Measurements from ENCODE around the gene UNCX. TPM values are rescaled to one million over a fixed set of nuclear protein-coding genes. Genes with fewer than 3 reads are reported as not detected.

Gene UNCX
- total and polyA plus RNA-seq, 2 of the 8 experiments (the other 6 are each of a cell fraction or from before 2014, with no cell fraction given) = not detected

GRCh38 chr7:1204460-1205140 is 28.1 kb upstream of the UNCX start:
- H2BK5ac ChIP-seq (ENCODE audit: low read depth, low read length) = no peak overlapping the region
- H3K79me1 ChIP-seq (ENCODE audit: low read depth, low read length) = no peaks in the 10 kb centered on the region
- H3K79me2 ChIP-seq (ENCODE audit: control insufficient read depth in 1 of 2, insufficient read depth in 2 of 2, low read length in 2 of 2) = no peaks in the 10 kb centered on the region
- FAIRE-seq = no peak
- ChIA-PET POLR2A (ENCODE audit: partially characterized antibody) (interaction anchor here (0.6 kb wide), 1 partner anchor 30 kb away, joined by 4 read pairs; no protein-coding TSS in a partner anchor), CTCF (ENCODE audit: partially characterized antibody) (interaction anchor here (0.6 to 1.0 kb wide), 5 partner anchors 16 to 123 kb away, joined by 3 to 5 read pairs (median 4); no protein-coding TSS in a partner anchor)
- no peak overlapping the region for H2AK5ac ChIP-seq (ENCODE audit: low read depth, low read length)
- no peak overlapping the region for H3K4me3 ChIP-seq (ENCODE audit: extremely low read depth in 1 of 4, insufficient read depth in 2 of 4, low read depth in 3 of 4, low read length in 4 of 4)
- no peak overlapping the region for H3K27ac ChIP-seq (ENCODE audit: low read depth, low read length)
- no peak overlapping the region for H3K4me2 ChIP-seq (ENCODE audit: insufficient read depth in 1 of 2, low read depth in 2 of 2, low read length in 2 of 2)
- DNase-seq (ENCODE audit: low read depth in 1 of 2, low spot score in 2 of 2) = no peak
- H3K9ac ChIP-seq (replicated peaks in 1 of 4; ENCODE audit: extremely low read depth in 1 of 4, low read depth in 3 of 4, low read length in 3 of 4) = no peak overlapping the region
- no peak overlapping the region for H2AFZ ChIP-seq (ENCODE audit: low read length)
- no peak overlapping the region for H3K56ac ChIP-seq (replicated peaks; ENCODE audit: insufficient read length, low read depth, low read length)
- H4K5ac ChIP-seq (ENCODE audit: insufficient read length, low read depth, low read length) = no peak overlapping the region
- no peaks in the 10 kb centered on the region for H3K36me3 ChIP-seq (ENCODE audit: control insufficient read depth in 2 of 4, insufficient read depth in 4 of 4, low read length in 3 of 4)
- no peak overlapping the region for H4K8ac ChIP-seq (ENCODE audit: extremely low read depth, insufficient read depth, low read length)
- H3K9me3 ChIP-seq (ENCODE audit: insufficient read depth in 2 of 2, low read depth in 1 of 2, low read length in 1 of 2) = no peaks in the 10 kb centered on the region
- H3K4me1 ChIP-seq (replicated peaks in 1 of 4; ENCODE audit: control insufficient read depth in 3 of 4, insufficient read depth in 4 of 4, low read length in 3 of 4) = no peaks in the 10 kb centered on the region
- no peak overlapping the region for H2BK15ac ChIP-seq (ENCODE audit: low read length)
- H4K91ac ChIP-seq (replicated peaks; ENCODE audit: insufficient read length, low read length) = no peak overlapping the region
- WGBS, 2 experiments (ENCODE audit: extremely low coverage in 1 of 2, insufficient coverage in 1 of 2, insufficient read length in 1 of 2, insufficient replicate concordance in 2 of 2, low coverage in 1 of 2, low lambda C conversion rate in 2 of 2, missing lambda C conversion rate in 1 of 2) = 76% methylated on average over 19 of the region's 19 CpGs; no CpG with 5 or more reads in 1 of the 2 experiments
- H3K27me3 ChIP-seq (replicated peaks in 1 of 4; ENCODE audit: control insufficient read depth in 3 of 4, extremely low read depth in 1 of 4, insufficient read depth in 3 of 4, low read length in 3 of 4) = no peaks in the 10 kb centered on the region
- no peaks in the 10 kb centered on the region for H4K20me1 ChIP-seq (replicated peaks in 1 of 2; ENCODE audit: control insufficient read depth in 1 of 2, insufficient read depth in 2 of 2, low read length in 2 of 2)
- H3K4ac ChIP-seq (replicated peaks; ENCODE audit: insufficient read length, low read depth, low read length) = no peak overlapping the region
- H3K18ac ChIP-seq (ENCODE audit: extremely low read depth, low read length) = no peak overlapping the region
- no peak overlapping the region for H2BK12ac ChIP-seq (ENCODE audit: low read depth, low read length)
- no peak overlapping the region for H2BK20ac ChIP-seq (ENCODE audit: low read length)
- no peak overlapping the region for H3K23ac ChIP-seq (ENCODE audit: insufficient read length)
- no peak overlapping the region for H3K14ac ChIP-seq (ENCODE audit: insufficient read length)
- H2BK120ac ChIP-seq (replicated peaks; ENCODE audit: low read depth, low read length) = no peak overlapping the region
- no peaks in the 10 kb centered on the region for H3K23me2 ChIP-seq (ENCODE audit: low read depth, low read length)
- TF ChIP-seq EZH2 (IDR thresholded peaks at IDR 0.05; ENCODE audit: low read depth, low read length, severe bottlenecking) = no peak
- TF ChIP-seq, protein P1, sequence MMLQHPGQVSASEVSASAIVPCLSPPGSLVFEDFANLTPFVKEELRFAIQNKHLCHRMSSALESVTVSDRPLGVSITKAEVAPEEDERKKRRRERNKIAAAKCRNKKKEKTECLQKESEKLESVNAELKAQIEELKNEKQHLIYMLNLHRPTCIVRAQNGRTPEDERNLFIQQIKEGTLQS (IDR thresholded peaks at IDR 0.05; ENCODE audit: insufficient read depth, low read depth, low read length) = no peak
- TF ChIP-seq HDAC2 (IDR thresholded peaks at IDR 0.05; ENCODE audit: borderline replicate concordance in 1 of 2, low read depth in 2 of 2, low read length in 2 of 2) = no peak
- no peak for TF ChIP-seq FOSL1 (IDR thresholded peaks at IDR 0.05; ENCODE audit: insufficient read depth, low read depth, low read length)
- TF ChIP-seq TEAD4 (IDR thresholded peaks at IDR 0.05; ENCODE audit: low read depth, low read length) = no peak
- TF ChIP-seq SUZ12 (IDR thresholded peaks at IDR 0.05; ENCODE audit: low read length) = no peak
- TF ChIP-seq GABPA (IDR thresholded peaks at IDR 0.05; ENCODE audit: borderline replicate concordance, insufficient read depth, low read length) = no peak
- no peak for TF ChIP-seq JUN (IDR thresholded peaks at IDR 0.05; ENCODE audit: low read depth, low read length)
- TF ChIP-seq NRF1 (IDR thresholded peaks at IDR 0.05; ENCODE audit: low read depth, low read length) = no peak
